ENCODE data around the gene ENAH. TPM values are rescaled to one million over a fixed set of nuclear protein-coding genes. Genes with fewer than 3 reads are reported as not detected.
"Not testable (repeated sequence)": the region's sequence is repeated elsewhere in the genome, so short reads cannot be mapped to it uniquely, and the experiment has no call there.

ENAH gene
- total and polyA plus RNA-seq, 2 donors (not counting 1 experiment from before 2014, with no cell fraction given) = 85.0 to 210 TPM

- Histone ChIP-seq H3K27ac (ENCODE audit: insufficient read depth, low read length) (peak overlapping the region; percentile 56), H3K4me2 (ENCODE audit: extremely low read depth, insufficient read depth, low read length) (peak overlapping the region; percentile 75), H3K36me3 (ENCODE audit: control insufficient read depth, insufficient read depth, low read length) (no peaks in the 10 kb centered on the region), H3K79me2 (ENCODE audit: control insufficient read depth, insufficient read depth, low read length) (peaks cover 3% of the 10 kb centered on the region), H2AFZ (ENCODE audit: low read length) (no peak overlapping the region), H4K20me1 (ENCODE audit: control insufficient read depth, extremely low read depth, insufficient read depth, low read length) (no peaks in the 10 kb centered on the region), H3K27me3 (ENCODE audit: control insufficient read depth, insufficient read depth, low read length) (no peaks in the 10 kb centered on the region), H3K4me3 (replicated peaks in 1 of 4; ENCODE audit: control extremely low read depth in 1 of 4, insufficient read depth in 1 of 4, low read depth in 3 of 4, low read length in 4 of 4) (peak overlapping the region in 1 of 4 experiments; percentile 19), H3K9ac (ENCODE audit: insufficient read depth, low read length) (no peak overlapping the region), H3K9me3 (ENCODE audit: control insufficient read depth, insufficient read depth, low read depth, low read length) (no peaks in the 10 kb centered on the region), H3K4me1 (ENCODE audit: control insufficient read depth, extremely low read depth, insufficient read depth, low read length) (peaks cover 21% of the 10 kb centered on the region)
- DNase-seq (ENCODE audit: low read depth in 2 of 2) = peak; percentile 79 to 88
- TF ChIP-seq EZH2 (IDR thresholded peaks at IDR 0.05; ENCODE audit: low read length, missing control alignments) (no peak), CTCF (conservative IDR thresholded peaks at IDR 0.05 in 1 of 2, IDR thresholded peaks at IDR 0.05 in 1 of 2; ENCODE audit: low read depth in 1 of 2, low read length in 2 of 2) (no peak)
Measured at GRCh38 chr1:225657462-225657989, 4.6 kb upstream of the ENAH start.

GRCh38 chr1:225656259-225656655, 3.3 kb upstream of the ENAH start:
- H3K79me2 ChIP-seq (ENCODE audit: control insufficient read depth, insufficient read depth, low read length) = peaks cover 15% of the 10 kb centered on the region

GRCh38 chr1:225655509-225656258, 2.8 kb upstream of the ENAH start:
- Histone ChIP-seq H3K9ac (ENCODE audit: insufficient read depth, low read length) (no peak overlapping the region), H3K36me3 (ENCODE audit: control insufficient read depth, insufficient read depth, low read length) (no peaks in the 10 kb centered on the region), H3K79me2 (ENCODE audit: control insufficient read depth, insufficient read depth, low read length) (peaks cover 21% of the 10 kb centered on the region), H2AFZ (ENCODE audit: low read length) (no peak overlapping the region), H3K9me3 (ENCODE audit: control insufficient read depth, insufficient read depth, low read depth, low read length) (no peaks in the 10 kb centered on the region), H3K4me3 (replicated peaks in 1 of 4; ENCODE audit: control extremely low read depth in 1 of 4, insufficient read depth in 1 of 4, low read depth in 3 of 4, low read length in 4 of 4) (no peak overlapping the region), H3K27ac (ENCODE audit: insufficient read depth, low read length) (peak overlapping the region; percentile 78), H3K4me2 (ENCODE audit: extremely low read depth, insufficient read depth, low read length) (peak overlapping the region; percentile 87), H4K20me1 (ENCODE audit: control insufficient read depth, extremely low read depth, insufficient read depth, low read length) (no peaks in the 10 kb centered on the region), H3K27me3 (ENCODE audit: control insufficient read depth, insufficient read depth, low read length) (no peaks in the 10 kb centered on the region), H3K4me1 (ENCODE audit: control insufficient read depth, extremely low read depth, insufficient read depth, low read length) (peaks cover 21% of the 10 kb centered on the region)
- TF ChIP-seq CTCF (conservative IDR thresholded peaks at IDR 0.05 in 1 of 2, IDR thresholded peaks at IDR 0.05 in 1 of 2; ENCODE audit: low read depth in 1 of 2, low read length in 2 of 2) (no peak), EZH2 (IDR thresholded peaks at IDR 0.05; ENCODE audit: low read length, missing control alignments) (no peak)
- DNase-seq (ENCODE audit: low read depth in 2 of 2) = peak; percentile 99 to 100

More at GRCh38 chr1:225656259-225656655, 3.3 kb upstream of the ENAH start:
- H3K9ac ChIP-seq (ENCODE audit: insufficient read depth, low read length); H3K27me3 ChIP-seq (ENCODE audit: control insufficient read depth, insufficient read depth, low read length); H3K4me3 ChIP-seq (replicated peaks in 1 of 4; ENCODE audit: control extremely low read depth in 1 of 4, insufficient read depth in 1 of 4, low read depth in 3 of 4, low read length in 4 of 4); H3K9me3 ChIP-seq (ENCODE audit: control insufficient read depth, insufficient read depth, low read depth, low read length); H2AFZ ChIP-seq (ENCODE audit: low read length); H4K20me1 ChIP-seq (ENCODE audit: control insufficient read depth, extremely low read depth, insufficient read depth, low read length); H3K36me3 ChIP-seq (ENCODE audit: control insufficient read depth, insufficient read depth, low read length); DNase-seq (ENCODE audit: low read depth in 2 of 2): not testable (repeated sequence)
- H3K27ac ChIP-seq (ENCODE audit: insufficient read depth, low read length) = peak overlapping the region; percentile 78
- peaks cover 21% of the 10 kb centered on the region for H3K4me1 ChIP-seq (ENCODE audit: control insufficient read depth, extremely low read depth, insufficient read depth, low read length)
- peak overlapping the region; percentile 87 for H3K4me2 ChIP-seq (ENCODE audit: extremely low read depth, insufficient read depth, low read length)

Measured in fibroblast of lung (primary cell).